GM12891 (cell line): ENCODE data around the gene MLIP.

Source experiments
- POLR2A ChIP-seq: IDR thresholded peaks from 2 replicates; pipeline ENCODE4 v1.6.1; 2011; ENCODE audit warnings: low read depth, low read length, control low read depth
- POLR2AphosphoS5 ChIP-seq: IDR thresholded peaks from 2 replicates; pipeline ENCODE4 v1.6.1; 2011; ENCODE audit warnings: low read depth, low read length, control low read depth
- POU2F2 ChIP-seq: IDR thresholded peaks from 2 replicates; pipeline ENCODE4 v1.6.1; 2011; ENCODE audit warnings: low read depth, mild to moderate bottlenecking, control low read depth, low read length, moderate library complexity
- SPI1 ChIP-seq: IDR thresholded peaks from 2 replicates; pipeline ENCODE4 v1.6.1; 2011; ENCODE audit warnings: low read depth, low read length, control low read depth
- TAF1 ChIP-seq: IDR thresholded peaks from 2 replicates; pipeline ENCODE4 v1.6.1; 2011; ENCODE audit warnings: low read depth, low read length, control low read depth

DNA sequence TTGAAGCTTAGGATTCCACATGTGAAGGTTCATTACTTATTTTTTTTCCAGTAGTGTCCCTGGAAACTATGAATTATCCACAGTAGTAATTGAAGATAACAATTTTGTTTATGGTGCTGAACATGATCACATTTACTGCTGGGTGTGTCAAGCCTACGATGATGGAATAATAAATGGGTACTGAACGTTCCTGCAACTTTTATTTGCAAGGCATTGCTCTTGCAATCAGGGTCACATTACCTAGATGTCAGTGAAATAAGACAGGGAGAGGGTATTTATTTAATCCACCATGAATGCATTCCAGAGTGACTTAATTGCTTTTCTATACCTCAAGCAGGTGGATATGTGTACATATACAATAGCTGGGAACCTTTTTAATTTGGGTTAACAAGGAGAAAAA lies 27.0 kb upstream of the MLIP start:
- TF ChIP-seq POLR2A (no peak), POLR2AphosphoS5 (no peak), SPI1 (no peak), POU2F2 (no peak), TAF1 (no peak)
